AG10803 (cell line): ENCODE data around the gene BCAS1.
"Not testable (repeated sequence)": the region's sequence is repeated elsewhere in the genome, so short reads cannot be mapped to it uniquely, and the experiment has no call there.

ENCODE experiments used
- DNase-seq: peaks from one replicate; pipeline ENCODE4 v3.0.0; 2010; ENCODE audit warnings: low read depth
- H3K4me3 ChIP-seq: 2 replicates; pipeline ENCODE4 v1.5.1; 2011; ENCODE audit warnings: mild to moderate bottlenecking, low read length, control low read depth
- CTCF ChIP-seq: conservative IDR thresholded peaks from 2 replicates; pipeline ENCODE4 v1.5.1; 2011; ENCODE audit warnings: mild to moderate bottlenecking, low read length, control low read depth, inconsistent platforms

The BCAS1 gene

GRCh38 chr20:53935344-53936084 is 134.9 kb downstream of the BCAS1 start:
- no peak overlapping the region for H3K4me3 ChIP-seq
- TF ChIP-seq CTCF, result no peak
- no peak for DNase-seq

GRCh38 chr20:53934421-53935343 is 135.7 kb downstream of the BCAS1 start:
- DNase-seq, result peak; percentile 95
- TF ChIP-seq CTCF, result no peak
- H3K4me3 ChIP-seq, result peak overlapping the region; percentile 15; the same call in 1 of the 2 replicates

GRCh38 chr20:53933232-53933846 is 137.1 kb downstream of the BCAS1 start:
- no peak for TF ChIP-seq CTCF
- no peak for DNase-seq
- no peak overlapping the region for H3K4me3 ChIP-seq

GRCh38 chr20:53932655-53933192 is 137.7 kb downstream of the BCAS1 start:
- DNase-seq, H3K4me3 ChIP-seq: not testable (repeated sequence)

- H3K4me3 ChIP-seq, result no peak overlapping the region
- DNase-seq, result no peak
- no peak for TF ChIP-seq CTCF
Measured at GRCh38 chr20:53931597-53931996, 138.8 kb downstream of the BCAS1 start.

GRCh38 chr20:53930651-53931504 is 139.5 kb downstream of the BCAS1 start:
- no peak overlapping the region for H3K4me3 ChIP-seq
- no peak for DNase-seq
- no peak for TF ChIP-seq CTCF
